SIG-M5 treated with dmso at 0.1 percent for 504 hours (cell line): Measurements from ENCODE around the gene NEAT1.
"Not testable (repeated sequence)": the region's sequence is repeated elsewhere in the genome, so short reads cannot be mapped to it uniquely, and the experiment has no call there.

Source experiments
- DNase-seq: peaks from one replicate; lab custom pipeline; 2025; ENCODE audit not compliant: unreplicated experiment; lab: John Stamatoyannopoulos, UW

The NEAT1 gene

GRCh38 chr11:65404638-65405339 is 17.8 kb upstream of the NEAT1 start:
- DNase-seq: no peak

- DNase-seq: no peak
Measured at GRCh38 chr11:65410936-65411680, 11.5 kb upstream of the NEAT1 start.

GRCh38 chr11:65411681-65412070 is 10.9 kb upstream of the NEAT1 start:
- DNase-seq: no peak

- DNase-seq: no peak
Measured at GRCh38 chr11:65412271-65413076, 10.1 kb upstream of the NEAT1 start.

- not testable (repeated sequence) for DNase-seq
Measured at GRCh38 chr11:65413077-65413664, 9.4 kb upstream of the NEAT1 start.

- no peak for DNase-seq
Measured at GRCh38 chr11:65414776-65415498, 7.7 kb upstream of the NEAT1 start.

GRCh38 chr11:65415499-65416340 is 6.9 kb upstream of the NEAT1 start:
- DNase-seq: no peak

- DNase-seq: peak; percentile 75
Measured at GRCh38 chr11:65416341-65416824, 6.2 kb upstream of the NEAT1 start.

GRCh38 chr11:65416841-65417701 is 5.5 kb upstream of the NEAT1 start:
- DNase-seq: peak; percentile 31

GRCh38 chr11:65417702-65418430 is 4.7 kb upstream of the NEAT1 start:
- peak; percentile 21 for DNase-seq

- DNase-seq: no peak
Measured at GRCh38 chr11:65418431-65418680, 4.2 kb upstream of the NEAT1 start.

GRCh38 chr11:65418681-65419459 is 3.7 kb upstream of the NEAT1 start:
- DNase-seq: peak; percentile 99

- no peak for DNase-seq
Measured at GRCh38 chr11:65419460-65419771, 3.2 kb upstream of the NEAT1 start.

- peak; percentile 92 for DNase-seq
Measured at GRCh38 chr11:65419772-65420481, 2.7 kb upstream of the NEAT1 start.

GRCh38 chr11:65420506-65420905 is 2.1 kb upstream of the NEAT1 start:
- DNase-seq: no peak

GRCh38 chr11:65420979-65421793 is 1.4 kb upstream of the NEAT1 start:
- peak; percentile 92 for DNase-seq
